IMR-90 (cell line): ENCODE data around the gene RBM8A.

ENCODE experiments used
- CEBPB ChIP-seq: IDR thresholded peaks from 2 replicates; pipeline ENCODE4 v1.6.1; 2012; ENCODE audit warnings: low read depth, low read length, improper control_type of control experiment
- CHD1 ChIP-seq: IDR thresholded peaks from 2 replicates; pipeline ENCODE4 v1.6.1; 2012; ENCODE audit warnings: low read depth, low read length, improper control_type of control experiment
- CTCF ChIP-seq: conservative IDR thresholded peaks from 2 replicates; pipeline ENCODE4 v1.5.1; 2012; ENCODE audit warnings: mild to moderate bottlenecking, low read depth, low read length, improper control_type of control experiment
- FOS ChIP-seq: fragments of 150-350 bp; IDR thresholded peaks from 2 replicates; pipeline ENCODE4 v1.6.1; 2016; ENCODE audit warnings: low read depth, low read length
- MXI1 ChIP-seq: IDR thresholded peaks from 2 replicates; pipeline ENCODE4 v1.6.1; 2012; ENCODE audit warnings: low read depth, mild to moderate bottlenecking, low read length, moderate library complexity, borderline replicate concordance
- NFE2L2 ChIP-seq: fragments of 150-350 bp; IDR thresholded peaks from 2 replicates; pipeline ENCODE4 v1.6.1; 2016; ENCODE audit warnings: low read depth, mild to moderate bottlenecking, low read length
- POLR2A ChIP-seq: IDR thresholded peaks from 2 replicates; pipeline ENCODE4 v1.6.1; 2012; ENCODE audit warnings: mild to moderate bottlenecking, low read depth, low read length
- RAD21 ChIP-seq: IDR thresholded peaks from 2 replicates; pipeline ENCODE4 v1.6.1; 2012; ENCODE audit warnings: low read length, improper control_type of control experiment
- RCOR1 ChIP-seq: IDR thresholded peaks from 2 replicates; pipeline ENCODE4 v1.6.1; 2012; ENCODE audit warnings: mild to moderate bottlenecking, low read length, improper control_type of control experiment; ENCODE audit not compliant: insufficient replicate concordance
- RFX5 ChIP-seq: IDR thresholded peaks from 2 replicates; pipeline ENCODE4 v1.8.0; 2012; ENCODE audit warnings: low read depth, mild to moderate bottlenecking, low read length, moderate library complexity
- SMC3 ChIP-seq: fragments of 150-350 bp; IDR thresholded peaks from 2 replicates; pipeline ENCODE4 v1.6.1; 2016; ENCODE audit warnings: low read depth, mild to moderate bottlenecking, antibody characterized with exemption, low read length, moderate library complexity

GRCh38 chr1:145922266-145922665 lies 5.0 kb downstream of the RBM8A start:
- no peak for TF ChIP-seq CTCF
- no peak for TF ChIP-seq POLR2A
- no peak for TF ChIP-seq RFX5
- no peak for TF ChIP-seq RAD21
- no peak for TF ChIP-seq MXI1
- peak; percentile 76 for TF ChIP-seq CEBPB
- TF ChIP-seq CHD1, result no peak
- TF ChIP-seq NFE2L2, result no peak
- TF ChIP-seq RCOR1, result no peak
- no peak for TF ChIP-seq SMC3
- TF ChIP-seq FOS, result no peak
